GM12864 (cell line): ENCODE results near the gene FAM131C.

ENCODE experiments used
- DNase-seq: peaks from one replicate; pipeline ENCODE4 v3.0.0-alpha.2; 2011; ENCODE audit warnings: low read depth
- H3K4me3 ChIP-seq: 2 replicates; pipeline ENCODE4 v1.5.1; 2011; ENCODE audit warnings: mild to moderate bottlenecking, low read depth, low read length, control low read depth
- CTCF ChIP-seq: IDR thresholded peaks from 2 replicates; pipeline ENCODE4 v1.5.1; 2011; ENCODE audit warnings: low read depth, mild to moderate bottlenecking, moderate library complexity, low read length, control low read depth, inconsistent platforms; ENCODE audit errors: missing control alignments

FAM131C gene

DNA sequence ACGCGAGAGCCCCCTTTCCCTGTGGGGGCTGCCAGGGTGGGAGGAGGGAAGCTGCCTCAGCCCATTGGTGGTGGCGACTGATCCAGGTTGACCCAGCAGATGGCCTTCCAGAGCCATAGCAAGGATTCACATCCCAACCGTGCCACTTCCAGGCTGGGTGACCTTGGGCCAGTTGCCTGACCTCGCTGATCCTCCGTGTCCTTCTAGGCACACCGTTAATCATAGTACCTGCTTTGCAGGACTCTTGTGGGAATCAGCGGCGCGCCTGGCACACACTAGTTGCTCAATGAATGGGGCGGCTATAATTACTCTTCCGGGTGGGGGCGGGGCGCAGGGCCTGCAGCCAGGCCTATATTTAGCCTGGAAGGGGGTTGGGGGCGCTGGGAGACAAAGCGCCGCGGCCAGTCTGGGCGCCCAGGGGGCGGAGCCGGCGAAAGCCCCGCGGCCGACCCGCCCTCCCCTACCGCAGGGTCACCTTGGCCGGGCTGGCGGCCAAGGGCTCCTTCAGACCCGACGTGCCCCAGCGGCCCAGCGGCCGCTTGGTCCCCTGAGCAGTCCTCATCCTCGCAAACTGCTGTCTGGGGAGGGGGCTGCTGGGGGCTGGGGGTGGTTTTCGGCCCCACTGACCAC, 60.7 kb downstream of the FAM131C start:
- no peak for DNase-seq
- TF ChIP-seq CTCF, result no peak
- peak overlapping the region; percentile 36 for H3K4me3 ChIP-seq

DNA sequence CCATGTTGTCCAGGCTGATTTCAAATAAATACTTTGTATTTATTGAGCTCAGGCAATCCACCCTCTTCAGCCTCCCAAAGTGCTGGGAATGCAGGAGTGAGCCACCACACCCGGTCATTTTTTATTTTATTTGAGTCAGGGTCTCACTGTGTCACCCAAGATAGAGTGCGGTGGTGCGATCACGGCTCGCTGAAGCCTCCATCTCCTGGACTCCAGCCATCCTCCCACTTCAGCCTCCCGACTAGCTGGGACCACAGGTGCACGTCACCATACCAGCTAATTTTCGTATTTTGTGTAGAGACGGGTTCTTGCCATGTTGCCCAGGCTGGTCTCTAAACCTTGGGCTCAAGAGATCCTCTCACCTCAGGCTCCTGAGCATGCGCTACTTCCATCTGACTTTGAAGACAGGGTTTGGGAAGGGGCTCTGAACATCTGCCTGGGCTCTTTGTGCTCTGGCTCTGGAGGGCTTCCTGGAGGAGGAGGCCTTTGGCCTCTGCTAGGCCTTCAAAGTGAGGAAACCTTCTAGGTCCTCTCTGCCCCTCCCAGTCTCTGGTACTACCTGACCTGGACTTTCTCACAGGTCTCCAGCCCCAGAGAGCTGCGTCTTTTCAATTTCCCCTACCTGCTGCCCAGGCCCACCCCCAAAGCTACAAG, 61.4 kb downstream of the FAM131C start:
- DNase-seq, result no peak
- H3K4me3 ChIP-seq, result no peak overlapping the region; the same call in 1 of the 2 replicates
- TF ChIP-seq CTCF, result no peak

DNA sequence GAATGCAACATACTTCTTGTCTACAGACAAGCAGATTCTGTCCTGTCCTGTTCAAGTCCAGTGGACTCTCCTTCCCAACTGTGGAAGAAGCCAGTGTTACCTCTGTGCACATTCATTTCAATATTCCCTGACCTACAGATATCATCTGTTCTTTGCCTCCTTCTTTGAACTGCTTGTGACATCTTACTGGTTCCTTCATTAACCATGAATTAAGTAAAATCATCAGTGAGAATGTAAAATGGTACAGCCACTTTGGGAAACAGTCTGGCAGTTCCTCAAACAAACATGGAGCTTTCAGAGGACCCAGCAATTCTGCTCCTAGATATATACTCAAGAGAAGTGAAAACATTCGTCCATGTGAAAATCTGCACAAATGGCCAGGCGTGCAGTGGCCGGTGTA, 62.6 kb downstream of the FAM131C start:
- TF ChIP-seq CTCF, result no peak
- DNase-seq, result no peak
- no peak overlapping the region for H3K4me3 ChIP-seq

GRCh38 chr1:16009678-16010077, 63.8 kb downstream of the FAM131C start:
- no peak overlapping the region for H3K4me3 ChIP-seq
- no peak for TF ChIP-seq CTCF
- no peak for DNase-seq

GRCh38 chr1:16009030-16009460, 64.4 kb downstream of the FAM131C start:
- no peak for DNase-seq
- peak; percentile 99 for TF ChIP-seq CTCF
- H3K4me3 ChIP-seq, result no peak overlapping the region
